ENCODE results near the gene RPRD1B. TPM values are rescaled to one million over a fixed set of nuclear protein-coding genes. Genes with fewer than 3 reads are reported as not detected.

The RPRD1B gene
- total and polyA plus RNA-seq, 2 of the 8 experiments (the other 6 are each of a cell fraction or from before 2014, with no cell fraction given), result 10.3 to 20.9 TPM

GRCh38 chr20:38013887-38014286 is 19.7 kb upstream of the RPRD1B start:
- H4K8ac ChIP-seq (ENCODE audit: extremely low read depth, insufficient read depth, low read length), result no peak overlapping the region
- no peak overlapping the region for H3K9ac ChIP-seq (replicated peaks in 1 of 4; ENCODE audit: extremely low read depth in 1 of 4, low read depth in 3 of 4, low read length in 3 of 4)
- peaks cover 8% of the 10 kb centered on the region; the same call in 1 of the 2 replicates for H3K79me1 ChIP-seq (ENCODE audit: low read depth, low read length)
- H4K5ac ChIP-seq (ENCODE audit: insufficient read length, low read depth, low read length), result no peak overlapping the region
- no peak overlapping the region for H4K91ac ChIP-seq (replicated peaks; ENCODE audit: insufficient read length, low read length)
- H3K27ac ChIP-seq (ENCODE audit: low read depth, low read length), result no peak overlapping the region
- H3K4ac ChIP-seq (replicated peaks; ENCODE audit: insufficient read length, low read depth, low read length), result no peak overlapping the region
- H2AK5ac ChIP-seq (ENCODE audit: low read depth, low read length), result no peak overlapping the region
- no peak overlapping the region for H2AFZ ChIP-seq (ENCODE audit: low read length)
- no peak overlapping the region for H2BK120ac ChIP-seq (replicated peaks; ENCODE audit: low read depth, low read length)
- H3K4me1 ChIP-seq (replicated peaks in 1 of 4; ENCODE audit: control insufficient read depth in 3 of 4, insufficient read depth in 4 of 4, low read length in 3 of 4), result no peaks in the 10 kb centered on the region
- H3K9me3 ChIP-seq (ENCODE audit: insufficient read depth in 2 of 2, low read depth in 1 of 2, low read length in 1 of 2), result peaks cover 6 to 9% of the 10 kb centered on the region in 2 experiments
- POLR2A ChIA-PET (ENCODE audit: partially characterized antibody), result no interaction called here
- H3K23ac ChIP-seq (ENCODE audit: insufficient read length), result no peak overlapping the region
- no peak overlapping the region for H3K14ac ChIP-seq (ENCODE audit: insufficient read length)
- no peak overlapping the region for H3K18ac ChIP-seq (ENCODE audit: extremely low read depth, low read length)
- no peak overlapping the region for H2BK12ac ChIP-seq (ENCODE audit: low read depth, low read length)
- H2BK15ac ChIP-seq (ENCODE audit: low read length), result no peak overlapping the region
- FAIRE-seq (no peak), DNase-seq (ENCODE audit: low read depth in 1 of 2, low spot score in 2 of 2) (no peak)
- no peaks in the 10 kb centered on the region for H3K23me2 ChIP-seq (ENCODE audit: low read depth, low read length)
- H2BK5ac ChIP-seq (ENCODE audit: low read depth, low read length), result no peak overlapping the region
- H4K20me1 ChIP-seq (replicated peaks in 1 of 2; ENCODE audit: control insufficient read depth in 1 of 2, insufficient read depth in 2 of 2, low read length in 2 of 2), result peaks cover 4 to 5% of the 10 kb centered on the region in 2 experiments
- WGBS, 2 experiments (ENCODE audit: extremely low coverage in 1 of 2, insufficient coverage in 1 of 2, insufficient read length in 1 of 2, insufficient replicate concordance in 2 of 2, low coverage in 1 of 2, low lambda C conversion rate in 2 of 2, missing lambda C conversion rate in 1 of 2), result 78% methylated on average over 2 of the region's 2 CpGs; no CpG with 5 or more reads in 1 of the 2 experiments
- H3K4me3 ChIP-seq (ENCODE audit: extremely low read depth in 1 of 4, insufficient read depth in 2 of 4, low read depth in 3 of 4, low read length in 4 of 4), result no peak overlapping the region
- H3K27me3 ChIP-seq (replicated peaks in 1 of 4; ENCODE audit: control insufficient read depth in 3 of 4, extremely low read depth in 1 of 4, insufficient read depth in 3 of 4, low read length in 3 of 4), result no peaks in the 10 kb centered on the region
- H3K56ac ChIP-seq (replicated peaks; ENCODE audit: insufficient read length, low read depth, low read length), result no peak overlapping the region
- peaks cover 0 to 36% of the 10 kb centered on the region in 2 experiments; a peak in 2 of 4 replicates for H3K79me2 ChIP-seq (ENCODE audit: control insufficient read depth in 1 of 2, insufficient read depth in 2 of 2, low read length in 2 of 2)
- no peak overlapping the region for H2BK20ac ChIP-seq (ENCODE audit: low read length)
- H3K36me3 ChIP-seq (ENCODE audit: control insufficient read depth in 2 of 4, insufficient read depth in 4 of 4, low read length in 3 of 4), result peaks cover 6 to 59% (median 46%) of the 10 kb centered on the region in 4 experiments
- no peak overlapping the region for H3K4me2 ChIP-seq (ENCODE audit: insufficient read depth in 1 of 2, low read depth in 2 of 2, low read length in 2 of 2)
- CTCF ChIA-PET (ENCODE audit: partially characterized antibody), result interaction anchor here (0.6 to 1.3 kb wide), 3 partner anchors 15 to 450 kb away, joined by 3 read pairs; no protein-coding TSS in a partner anchor
- TF ChIP-seq HDAC2 (IDR thresholded peaks at IDR 0.05; ENCODE audit: borderline replicate concordance in 1 of 2, low read depth in 2 of 2, low read length in 2 of 2) (no peak), E2F6 (IDR thresholded peaks at IDR 0.05) (no peak), SP1 (IDR thresholded peaks at IDR 0.05; ENCODE audit: low read depth, low read length) (no peak), SP2 (IDR thresholded peaks at IDR 0.05; ENCODE audit: low read length) (no peak), TBP (IDR thresholded peaks at IDR 0.05; ENCODE audit: low read depth, low read length) (no peak), RXRA (IDR thresholded peaks at IDR 0.05; ENCODE audit: insufficient read depth, low read depth, low read length) (no peak), SIN3A (conservative IDR thresholded peaks at IDR 0.05 in 1 of 2, IDR thresholded peaks at IDR 0.05 in 1 of 2; ENCODE audit: low read depth in 1 of 2, low read length in 2 of 2) (no peak), POU5F1 (IDR thresholded peaks at IDR 0.05; ENCODE audit: low read depth, low read length) (no peak), NRF1 (IDR thresholded peaks at IDR 0.05; ENCODE audit: low read depth, low read length) (no peak), CREB1 (IDR thresholded peaks at IDR 0.05) (no peak), KDM1A (IDR thresholded peaks at IDR 0.05; ENCODE audit: borderline replicate concordance, low read length) (no peak), ZNF274 (IDR thresholded peaks at IDR 0.05; ENCODE audit: borderline replicate concordance, extremely low read depth, low read length) (no peak), SAP30 (IDR thresholded peaks at IDR 0.05; ENCODE audit: insufficient read depth, insufficient replicate concordance, low read length) (no peak)
